OCI-M2 (cell line): ENCODE results near the gene TBC1D22A.

ENCODE experiments used
- DNase-seq: peaks from one replicate; lab custom pipeline; 2025; ENCODE audit not compliant: unreplicated experiment; lab: John Stamatoyannopoulos, UW

Gene TBC1D22A

DNA sequence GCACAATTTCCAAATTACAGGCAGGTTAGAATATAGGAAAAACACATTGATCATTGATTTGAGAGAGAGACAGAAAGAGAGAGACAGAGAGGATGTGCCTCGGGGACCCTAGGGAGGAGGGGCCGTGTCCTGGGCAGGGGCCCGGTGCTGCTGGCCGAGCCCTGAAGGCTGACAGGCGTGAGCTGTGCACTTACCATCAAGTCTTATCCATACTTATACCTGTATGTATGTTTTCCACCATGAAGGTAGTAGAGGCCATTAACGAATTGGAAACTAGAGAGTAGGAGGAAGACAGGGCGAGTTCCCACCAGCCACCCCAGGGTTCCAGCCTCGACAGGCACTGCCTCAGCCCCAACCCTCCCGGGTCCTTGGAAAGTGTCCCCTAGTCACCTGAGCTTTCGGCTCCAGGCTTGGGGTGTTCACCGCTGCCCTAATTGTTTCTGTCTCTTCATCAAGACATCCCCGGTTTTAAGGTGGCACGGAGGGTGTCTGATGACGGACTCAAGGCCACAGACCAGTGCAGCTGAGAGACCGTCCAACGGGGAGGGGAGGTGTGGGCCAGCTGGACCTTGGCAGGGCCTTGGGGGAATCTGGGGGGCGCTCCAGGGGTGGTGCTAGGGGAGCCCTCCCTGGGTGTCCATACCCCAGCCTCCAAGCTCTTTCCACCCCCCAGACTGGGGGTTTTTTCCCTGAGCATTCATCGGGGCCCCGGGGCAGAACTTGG, 431.3 kb downstream of the TBC1D22A start:
- DNase-seq, result no peak

DNA sequence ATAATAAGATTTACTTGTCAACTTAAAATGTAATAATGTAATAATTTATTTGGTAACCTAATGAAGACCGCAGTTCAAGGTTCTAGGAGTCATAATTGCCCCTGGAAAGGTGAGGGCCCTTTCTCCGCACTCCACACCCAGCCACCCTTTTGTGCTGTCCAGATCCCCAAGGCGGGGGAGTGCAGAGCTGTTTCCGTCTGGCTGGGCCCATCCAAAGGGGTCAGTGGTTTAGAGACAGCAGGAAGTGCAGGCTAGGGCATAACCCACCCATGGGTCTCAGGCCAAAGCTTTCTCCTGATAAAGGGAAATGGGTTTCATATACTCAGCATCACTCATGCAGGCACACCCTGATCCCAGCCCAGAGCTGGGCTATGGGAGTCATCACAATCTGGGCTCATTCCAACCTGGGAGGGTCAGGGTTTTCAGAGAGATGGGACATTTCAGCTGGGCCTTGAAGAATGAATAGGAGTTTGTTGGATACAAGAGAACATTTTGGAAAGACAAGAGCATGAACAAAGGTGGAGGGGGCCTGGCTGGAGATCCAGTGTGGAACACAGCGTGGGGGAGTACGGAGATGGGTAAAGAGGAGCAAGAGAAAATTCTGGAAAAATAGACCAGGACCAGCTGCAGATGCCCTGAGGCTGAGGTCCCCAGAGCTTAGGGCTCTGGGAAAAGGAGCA, 432.2 kb downstream of the TBC1D22A start:
- DNase-seq, result no peak

- DNase-seq, result no peak
These were observed 432.7 kb downstream of the TBC1D22A start for GRCh38 chr22:47195156-47195483.

DNA sequence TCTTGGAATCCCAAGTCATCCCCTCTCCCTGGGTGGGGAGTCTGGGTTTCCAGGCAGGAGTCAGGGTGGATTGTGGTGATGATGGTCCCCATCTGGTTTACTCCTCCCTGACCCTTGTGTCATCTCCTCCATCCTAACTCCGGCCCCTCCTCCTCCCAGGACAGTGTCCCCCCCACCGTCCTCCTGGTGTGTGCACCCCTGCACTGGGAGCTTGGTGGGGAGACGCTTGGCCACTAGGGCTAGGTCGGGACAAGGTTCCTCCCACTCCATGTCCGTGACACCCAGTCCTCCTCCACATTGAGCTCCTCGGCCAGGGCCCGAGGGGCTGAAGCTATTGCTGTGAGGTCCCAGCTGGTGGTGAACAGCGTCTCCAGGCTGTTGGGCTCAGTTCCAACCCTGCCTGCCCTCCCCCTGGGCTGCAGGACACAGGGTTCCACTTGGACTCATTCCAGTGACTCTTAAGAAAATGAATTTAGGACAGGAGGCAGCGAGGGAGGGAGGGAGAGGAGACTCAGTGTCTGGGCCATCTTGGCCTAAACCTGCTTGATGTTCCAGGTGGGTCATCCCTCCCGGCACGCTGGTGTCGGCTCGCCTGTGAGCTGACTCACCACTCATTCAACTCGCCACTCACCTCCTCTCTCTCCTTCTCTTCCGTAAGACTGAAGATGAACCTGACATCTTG, 433.2 kb downstream of the TBC1D22A start:
- no peak for DNase-seq

DNA sequence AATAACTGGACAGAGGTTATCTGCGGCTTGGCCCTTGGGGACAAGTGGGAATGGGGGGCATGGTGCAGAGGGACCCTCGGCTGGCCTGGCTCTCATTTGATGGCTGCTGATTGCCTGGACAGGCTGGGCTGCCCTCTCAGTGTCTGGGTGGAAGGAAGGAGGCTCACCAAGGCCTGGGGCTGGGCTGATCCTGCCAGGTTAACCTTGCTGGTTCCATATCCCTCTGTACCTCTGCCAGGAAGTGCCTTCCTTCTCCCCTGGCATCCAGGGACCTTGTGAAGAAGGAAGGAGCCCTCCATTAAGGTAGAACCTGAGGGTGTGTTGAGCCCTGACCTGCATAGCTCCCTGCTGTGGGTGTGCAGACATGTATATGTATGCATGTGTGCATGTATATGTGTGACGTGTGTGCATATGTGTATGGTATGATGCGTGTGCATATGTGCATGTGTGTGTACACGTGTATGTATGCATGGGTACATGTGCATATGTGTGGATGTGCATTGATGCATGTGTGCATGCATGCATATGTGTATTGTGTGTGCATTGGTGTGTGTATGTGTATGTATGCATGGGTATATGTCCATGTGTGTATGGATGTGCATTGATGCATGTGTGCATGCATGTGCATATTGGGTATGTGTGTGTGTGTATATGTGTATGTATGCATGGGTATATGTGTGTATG, 433.9 kb downstream of the TBC1D22A start:
- DNase-seq, result no peak

GRCh38 chr22:47196881-47197772, 434.7 kb downstream of the TBC1D22A start:
- no peak for DNase-seq

DNA sequence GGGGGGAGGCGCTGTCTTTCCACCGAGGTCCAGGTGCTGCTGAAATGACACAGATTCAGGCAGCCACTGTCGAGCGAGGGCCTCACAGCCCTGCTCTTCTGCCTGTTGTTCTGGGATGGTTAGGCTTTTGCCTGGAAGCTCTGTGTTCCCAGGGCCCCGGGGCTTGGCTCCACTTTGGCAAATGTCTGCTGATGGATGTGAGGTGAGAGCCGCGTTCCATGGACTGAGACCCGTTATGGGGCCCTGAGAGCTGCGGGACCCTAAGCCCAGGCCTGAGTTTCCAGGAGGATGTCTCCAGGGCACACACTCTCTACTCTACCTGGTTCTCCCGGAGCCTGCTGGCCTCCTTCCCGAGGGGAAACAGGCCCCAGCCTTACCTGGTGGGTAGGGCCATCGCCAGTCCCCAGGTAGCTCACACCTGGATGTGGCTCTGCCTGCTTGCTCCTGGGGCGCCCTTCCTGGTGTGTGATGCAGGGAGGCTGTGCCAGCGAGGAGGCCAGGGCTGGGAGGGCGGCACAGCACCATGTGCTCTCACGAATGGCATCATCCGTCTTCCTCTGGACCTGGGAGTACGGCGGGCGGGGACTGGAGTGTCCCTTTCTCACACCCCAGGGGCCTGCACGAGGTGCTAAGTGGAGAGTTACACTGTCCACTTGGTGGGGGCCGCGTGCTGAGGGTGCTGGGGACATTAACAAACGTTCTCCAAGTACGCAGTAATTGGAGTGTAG, 435.5 kb downstream of the TBC1D22A start:
- DNase-seq, result no peak

- DNase-seq, result no peak
These were observed 436.4 kb downstream of the TBC1D22A start for GRCh38 chr22:47198801-47199251.

DNA sequence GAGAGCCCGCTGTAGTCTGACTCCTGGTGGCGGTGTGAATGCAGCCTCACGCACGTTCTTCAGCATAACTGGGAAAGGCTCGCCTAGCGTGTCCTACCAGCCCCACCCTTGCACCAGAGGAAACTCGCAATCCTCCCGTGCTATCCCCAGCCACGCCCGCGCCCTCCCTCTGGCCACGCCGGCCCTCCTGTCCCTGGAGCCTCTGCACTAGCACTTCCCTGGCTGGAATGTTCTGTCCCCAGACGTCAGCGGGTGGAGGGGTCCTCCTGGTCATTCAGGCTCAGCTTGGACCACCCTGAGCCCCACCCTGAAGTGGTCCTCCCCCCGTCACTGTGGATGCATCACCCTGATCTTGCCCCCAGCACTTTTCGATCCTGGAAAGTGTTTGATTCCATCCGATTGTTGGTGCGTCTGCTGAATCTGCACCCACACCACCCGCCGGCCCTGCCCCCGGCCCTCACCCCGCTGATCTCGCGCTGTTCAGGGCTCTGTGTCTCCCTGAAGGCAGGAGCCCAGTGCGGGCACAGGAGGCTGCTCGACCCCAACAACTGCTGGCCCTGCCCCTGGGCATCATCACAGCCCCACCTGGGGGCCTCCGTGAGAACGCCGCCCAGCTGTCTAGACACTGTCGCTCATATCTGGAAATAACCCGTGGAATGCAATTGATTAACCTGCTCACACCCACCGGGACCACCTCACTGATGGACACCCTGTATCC, 437.0 kb downstream of the TBC1D22A start:
- DNase-seq, result no peak

DNA sequence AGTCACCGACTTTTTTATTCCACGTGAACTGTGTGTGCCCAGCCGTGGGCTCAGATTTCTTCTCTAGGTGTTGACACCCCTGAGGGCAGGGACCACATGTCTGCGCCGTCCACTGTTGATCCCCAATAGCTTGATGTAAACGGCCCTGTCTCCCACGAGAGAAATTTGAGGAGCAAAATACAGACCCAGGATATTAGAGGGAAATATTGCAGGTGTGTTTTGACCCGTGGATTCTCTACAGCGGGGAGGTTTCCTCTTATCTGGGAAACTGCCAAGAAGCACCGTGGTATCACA, 437.5 kb downstream of the TBC1D22A start:
- DNase-seq, result no peak

DNA sequence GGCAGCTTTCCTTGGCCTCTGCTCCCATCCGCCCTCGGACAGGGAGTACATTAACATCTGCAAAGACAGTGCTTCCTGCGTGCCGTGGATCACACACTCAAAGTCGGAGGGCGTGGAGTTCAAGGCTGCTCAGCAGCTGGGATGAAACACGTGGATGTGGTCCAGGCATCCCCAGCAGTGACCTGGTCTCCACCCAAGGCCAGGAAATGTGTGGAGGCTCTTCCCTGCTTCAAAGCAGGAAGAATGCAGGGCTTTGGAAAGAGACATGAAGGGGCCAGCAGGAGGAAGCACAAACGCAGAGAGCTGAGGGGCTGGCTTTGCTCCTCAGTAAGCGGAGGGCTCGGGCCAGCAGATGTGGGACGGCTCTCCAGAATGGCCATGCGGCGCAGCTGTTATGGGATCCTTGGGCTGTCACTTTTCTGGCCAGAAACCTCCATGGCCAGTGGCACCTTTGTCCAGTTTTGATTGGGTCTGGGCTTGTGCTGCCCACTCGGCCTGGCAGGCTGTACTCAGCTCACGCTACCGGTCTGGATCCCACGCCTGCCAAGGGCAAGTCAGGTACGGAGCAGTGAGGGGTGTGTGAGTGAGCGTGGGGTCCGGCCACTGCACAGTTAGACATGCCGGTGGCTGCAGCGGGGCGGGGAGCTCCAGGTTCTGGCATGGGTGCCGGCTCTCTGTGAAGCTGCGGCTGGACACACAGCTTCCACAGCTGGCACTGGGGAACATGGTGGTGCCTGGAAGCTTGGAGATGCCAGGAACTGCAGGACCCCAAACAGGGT, 438.0 kb downstream of the TBC1D22A start:
- no peak for DNase-seq

DNA sequence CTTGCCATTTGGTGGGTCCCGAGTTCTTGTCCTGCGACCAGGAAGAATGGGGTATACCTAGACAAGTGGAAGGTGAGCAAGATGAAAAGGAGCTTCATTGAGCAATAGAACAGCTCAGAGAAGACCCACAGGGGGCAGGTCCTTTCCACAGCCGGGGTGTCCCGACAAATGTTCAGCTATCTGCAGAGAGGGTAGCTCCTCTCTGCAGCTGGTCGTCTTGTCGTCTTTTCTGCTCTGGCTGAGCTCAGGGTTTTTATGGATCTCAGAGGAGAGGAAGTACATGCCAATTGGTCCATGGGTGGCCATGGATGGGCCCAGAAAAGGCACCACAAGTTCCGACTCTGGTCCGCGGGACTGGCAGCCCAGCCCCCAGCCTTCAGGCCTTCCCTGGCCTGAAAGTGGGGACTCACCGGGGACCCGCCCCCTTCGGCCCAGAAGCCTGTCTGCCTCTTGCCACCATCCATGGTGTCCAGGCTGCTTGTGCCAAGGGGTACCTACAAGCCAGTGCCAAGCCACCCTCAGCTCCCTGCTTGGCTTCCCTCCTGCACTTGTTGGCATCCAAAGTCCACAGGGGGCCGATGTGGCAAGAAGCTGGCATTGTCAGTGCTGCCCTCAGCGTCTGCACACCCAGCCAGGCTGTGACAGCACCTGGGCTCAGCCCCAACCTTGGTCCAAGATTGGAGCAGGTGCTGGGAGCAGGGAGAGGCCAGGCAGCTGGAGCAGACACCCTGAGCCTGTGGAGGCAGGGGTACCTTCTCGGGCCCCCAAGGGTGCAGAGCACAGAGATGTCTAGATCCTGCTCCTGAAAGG, 438.9 kb downstream of the TBC1D22A start:
- DNase-seq, result no peak

DNA sequence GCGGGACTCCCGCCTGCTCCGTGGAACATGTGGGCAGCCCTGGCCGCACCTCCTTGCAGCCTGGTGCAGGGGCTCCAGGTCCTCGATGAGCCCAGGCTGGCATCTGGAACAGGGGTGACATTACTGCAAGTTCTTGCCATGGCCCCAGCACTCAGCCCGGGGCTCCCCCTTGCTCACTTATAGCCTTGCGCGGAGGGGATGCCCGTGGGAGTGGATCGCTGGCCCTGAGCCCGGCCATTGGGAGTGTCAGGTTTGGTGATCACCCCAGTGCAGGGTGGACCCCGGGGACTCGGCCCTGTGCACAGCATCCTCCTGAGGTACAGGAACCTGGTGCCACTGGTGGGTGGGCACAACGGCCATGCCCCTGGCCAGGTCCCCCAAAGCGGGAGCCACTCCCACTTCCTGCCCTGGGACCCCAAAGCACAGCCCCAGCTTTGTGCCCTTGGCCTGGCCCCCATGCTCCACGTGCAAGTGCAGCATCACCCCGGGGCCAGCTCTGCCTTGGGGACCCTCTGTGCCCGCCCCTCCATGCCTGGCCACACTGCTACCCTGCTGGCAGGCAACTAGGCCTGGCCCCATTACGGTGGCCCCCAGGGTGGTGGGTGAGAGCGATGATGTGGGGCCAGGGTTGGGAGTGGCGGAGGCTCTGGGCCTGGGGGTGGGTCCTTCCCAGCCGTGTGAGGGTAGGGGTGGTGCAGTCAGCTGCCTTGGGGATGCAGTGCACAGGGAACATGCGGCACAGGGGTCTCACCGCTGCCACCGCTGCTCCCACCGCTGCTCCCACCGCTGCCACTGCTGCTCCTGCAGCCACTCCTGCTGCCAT, 439.8 kb downstream of the TBC1D22A start:
- DNase-seq, result no peak

DNA sequence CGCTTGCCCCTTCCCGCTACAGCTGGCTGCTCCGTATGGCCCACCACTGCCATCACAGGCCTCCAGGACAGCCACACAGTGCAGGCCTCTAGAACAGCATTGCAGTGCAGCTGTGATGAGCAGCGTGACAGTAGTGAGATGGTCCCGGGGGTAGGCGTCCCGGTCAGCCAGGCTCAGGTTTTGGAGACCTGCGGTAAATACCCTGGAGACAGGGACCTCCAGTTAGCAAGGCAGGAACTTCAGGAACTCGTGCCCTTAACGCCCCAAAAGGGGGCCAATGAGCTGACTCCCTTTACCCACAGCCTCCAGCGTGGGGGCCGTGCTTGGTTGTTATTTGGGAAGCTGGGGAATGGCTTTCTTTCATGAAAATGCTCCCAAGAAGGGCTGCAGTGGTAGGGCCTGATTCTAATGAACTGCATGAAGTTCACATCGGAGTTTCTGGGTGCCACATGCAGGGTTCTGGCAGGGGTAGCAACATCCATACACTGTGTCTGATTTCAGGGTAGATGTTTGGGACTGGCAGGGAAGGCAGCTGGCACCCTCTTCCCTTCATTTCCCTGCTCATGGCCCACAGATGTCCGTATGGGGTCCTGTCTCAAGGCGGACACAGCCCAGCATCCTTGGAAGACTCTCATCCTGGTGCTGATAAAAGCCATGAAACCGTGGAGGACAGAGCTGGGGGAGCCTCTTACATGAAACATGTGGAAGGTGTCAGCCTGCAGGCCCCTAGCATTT, 440.5 kb downstream of the TBC1D22A start:
- DNase-seq, result no peak

DNA sequence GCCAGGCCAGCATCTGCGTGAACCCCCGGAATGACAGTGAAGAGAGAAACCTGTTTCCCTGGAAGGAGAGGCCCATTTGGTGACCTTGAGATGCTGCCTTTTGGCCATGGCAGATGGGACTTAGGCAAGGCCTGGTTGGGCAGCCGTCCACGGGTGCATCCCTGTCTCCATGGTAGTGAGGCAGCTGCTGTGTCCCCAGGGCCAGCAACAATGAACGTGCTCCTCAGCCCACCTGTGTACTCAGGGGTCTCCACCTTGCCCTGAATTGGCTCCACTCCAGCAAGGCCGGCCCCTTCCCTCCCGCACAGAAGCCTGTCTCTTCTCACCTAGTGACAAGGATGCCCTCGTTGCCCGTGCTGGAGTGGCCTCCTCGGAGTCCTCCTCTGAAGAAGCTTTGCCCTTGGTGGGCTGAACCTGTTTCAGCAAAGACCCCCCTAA, 441.1 kb downstream of the TBC1D22A start:
- DNase-seq, result no peak
